HCT116 (cell line): ENCODE measurements around the gene TOMM40L. TPM values are rescaled to one million over a fixed set of nuclear protein-coding genes. Genes with fewer than 3 reads are reported as not detected.

Source experiments
- ATAC-seq: fragments of 200-7000 bp; cut with Tn5 transposase; 2 replicates; pipeline ENCODE4 v1.9.1; 2020; ENCODE audit warnings: mild to moderate bottlenecking, moderate library complexity
- BruUV-seq: library from RNA; stranded (reverse); fragments of 400-500 nt; replicated peaks from 2 replicates; lab custom pipeline; 2021; lab: Mats Ljungman, UMichigan
- CTCF ChIA-PET: fragments of 300-600 bp; sonication (Branson Sonifier 250); formaldehyde crosslinking; loops from one replicate; lab custom pipeline; 2021; ENCODE audit warnings: antibody characterized with exemption; lab: Charles Lee
- POLR2A ChIA-PET: fragments of 300-600, 350-600 bp; sonication (Branson Sonifier 250); formaldehyde crosslinking; loops from one replicate; lab custom pipeline; 2021; ENCODE audit warnings: antibody characterized with exemption; lab: Charles Lee
- RAD21 ChIA-PET, 2 experiments: fragments of 300-600 bp; sonication (Branson Sonifier 250); formaldehyde crosslinking; loops; one replicate each; lab custom pipeline; 2023; ENCODE audit warnings: low total read pairs in 2 of 2; ENCODE audit not compliant: uncharacterized antibody in 2 of 2, unreplicated experiment in 2 of 2, low non-redundant PET in 1 of 2; lab: Charles Lee
- DNase-seq: peaks from one replicate; pipeline ENCODE4 v3.0.0-alpha.2; 2010; ENCODE audit warnings: low read depth, low spot score
- H2AFZ ChIP-seq: fragments of 200-600 bp; shearing (Covaris generic), sonication (generic); 2 replicates; pipeline ENCODE4 v1.6.1; 2017; ENCODE audit warnings: low read depth, mixed run types, mixed read lengths, antibody characterized with exemption, low read length; ENCODE audit not compliant: poor library complexity, severe bottlenecking
- H3K27ac ChIP-seq: 2 replicates; pipeline ENCODE4 v1.5.1; 2012; ENCODE audit warnings: low read depth, low read length
- H3K27me3 ChIP-seq: fragments of 200-600 bp; sonication (generic); 2 replicates; pipeline ENCODE4 v1.6.1; 2016; ENCODE audit warnings: mixed run types, low read length, mixed read lengths; ENCODE audit not compliant: insufficient read depth
- H3K36me3 ChIP-seq, 2 experiments: fragments of 200-500 bp in 1 of 2; fragments of 200-600 bp in 1 of 2; sonication (Bioruptor generic) in 1 of 2; sonication (generic) in 1 of 2; 2 replicates each; pipeline versions ENCODE4 v1.5.1 to v1.6.1; 2014 to 2016; ENCODE audit warnings: low read length in 2 of 2, inconsistent platforms in 1 of 2, mixed read lengths in 1 of 2, mixed run types in 1 of 2; ENCODE audit not compliant: insufficient read depth in 2 of 2, control insufficient read depth in 1 of 2
- H3K4me1 ChIP-seq, 2 experiments: fragments of 200-600 bp in 1 of 2; sonication (generic) in 1 of 2; 2 replicates each; pipeline versions ENCODE4 v1.5.1 to v1.6.1; 2012 to 2017; ENCODE audit warnings: low read length in 2 of 2, inconsistent platforms in 1 of 2, mild to moderate bottlenecking in 1 of 2, mixed read lengths in 1 of 2, mixed run types in 1 of 2, moderate library complexity in 1 of 2; ENCODE audit not compliant: insufficient read depth in 2 of 2, control insufficient read depth in 1 of 2
- H3K4me2 ChIP-seq: fragments of 200-600 bp; sonication (generic); 2 replicates; pipeline ENCODE4 v1.6.1; 2017; ENCODE audit warnings: mixed run types, low read length, mixed read lengths
- H3K4me3 ChIP-seq, 2 experiments: fragments of 200-600 bp in 1 of 2; sonication (generic) in 1 of 2; replicated peaks in 1 of 2; 2 replicates each; pipeline ENCODE4 v1.5.1; 2011 to 2016; ENCODE audit warnings: low read length in 2 of 2, control low read depth in 1 of 2, low read depth in 1 of 2, mild to moderate bottlenecking in 1 of 2, mixed read lengths in 1 of 2, mixed run types in 1 of 2
- H3K79me2 ChIP-seq: fragments of 200-600 bp; sonication (generic); 2 replicates; pipeline ENCODE4 v1.6.1; 2017; ENCODE audit warnings: mild to moderate bottlenecking, mixed run types, low read length, moderate library complexity, mixed read lengths; ENCODE audit not compliant: insufficient read depth
- H3K9ac ChIP-seq: fragments of 200-600 bp; sonication (generic); 2 replicates; pipeline ENCODE4 v1.6.1; 2016; ENCODE audit warnings: low read length, mixed read lengths
- H3K9me2 ChIP-seq: fragments of 200-600 bp; sonication (generic), shearing (Covaris generic); 2 replicates; pipeline ENCODE4 v1.6.1; 2017; ENCODE audit warnings: mixed run types, mild to moderate bottlenecking, moderate library complexity; ENCODE audit not compliant: insufficient read depth
- H3K9me3 ChIP-seq, 2 experiments: fragments of 200-500 bp in 1 of 2; fragments of 200-600 bp in 1 of 2; sonication (Bioruptor generic) in 1 of 2; sonication (generic) in 1 of 2; 2 replicates each; pipeline ENCODE4 v1.6.1; 2014 to 2017; ENCODE audit warnings: low read length in 2 of 2, mixed read lengths in 2 of 2, inconsistent platforms in 1 of 2, low read depth in 1 of 2, mild to moderate bottlenecking in 1 of 2, mixed run types in 1 of 2, moderate library complexity in 1 of 2; ENCODE audit not compliant: control insufficient read depth in 1 of 2, insufficient read depth in 1 of 2
- H4K20me1 ChIP-seq: fragments of 200-600 bp; sonication (generic), shearing (Covaris generic); 2 replicates; pipeline ENCODE4 v1.6.1; 2017; ENCODE audit warnings: mixed run types, mild to moderate bottlenecking, moderate library complexity; ENCODE audit not compliant: insufficient read depth
- CEBPB ChIP-seq: IDR thresholded peaks from 2 replicates; pipeline ENCODE4 v1.6.1; 2012; ENCODE audit warnings: low read depth
- EGR1 ChIP-seq: IDR thresholded peaks from 2 replicates; pipeline ENCODE4 v1.6.1; 2012; ENCODE audit warnings: low read depth
- EZH2 ChIP-seq: fragments of 200-600 bp; sonication (generic); IDR thresholded peaks from 2 replicates; pipeline ENCODE4 v1.6.1; 2017; ENCODE audit warnings: antibody characterized with exemption, mixed run types
- EZH2phosphoT487 ChIP-seq: fragments of 200-600 bp; IDR thresholded peaks from 2 replicates; pipeline ENCODE4 v1.6.1; 2018; ENCODE audit warnings: antibody characterized with exemption, borderline replicate concordance
- POLR2A ChIP-seq: IDR thresholded peaks from 2 replicates; pipeline ENCODE4 v1.7.0; 2011; ENCODE audit warnings: borderline replicate concordance; ENCODE audit not compliant: insufficient read depth, insufficient read length; ENCODE audit errors: extremely low read depth
- POLR2AphosphoS5 ChIP-seq: IDR thresholded peaks from 2 replicates; pipeline ENCODE4 v1.6.1; 2011; ENCODE audit warnings: mild to moderate bottlenecking, low read depth, low read length, moderate library complexity
- RAD21 ChIP-seq: IDR thresholded peaks from 2 replicates; pipeline ENCODE4 v1.6.1; 2012; ENCODE audit warnings: low read depth, mild to moderate bottlenecking
- SIN3A ChIP-seq: IDR thresholded peaks from 2 replicates; pipeline ENCODE4 v1.6.1; 2012; ENCODE audit warnings: low read depth
- SP1 ChIP-seq: IDR thresholded peaks from 2 replicates; pipeline ENCODE4 v1.6.1; 2012; ENCODE audit warnings: low read depth
- SRF ChIP-seq: IDR thresholded peaks from 2 replicates; pipeline ENCODE4 v1.6.1; 2012; ENCODE audit warnings: low read depth
- YY1 ChIP-seq: IDR thresholded peaks from 2 replicates; pipeline ENCODE4 v1.6.1; 2011; ENCODE audit warnings: low read length, low read depth, moderate library complexity, mild to moderate bottlenecking; ENCODE audit not compliant: insufficient replicate concordance; ENCODE audit errors: extremely low read depth
- ZFX ChIP-seq: fragments of 450-650 bp; IDR thresholded peaks from 2 replicates; pipeline ENCODE4 v1.6.1; 2017
- ZNF274 ChIP-seq: fragments of 200-500 bp; sonication (Bioruptor generic); IDR thresholded peaks from 2 replicates; pipeline ENCODE4 v1.6.1; 2014; ENCODE audit warnings: mild to moderate bottlenecking, low read depth, low read length, inconsistent platforms
- intact Hi-C: fragments of 100-400 bp; cut with micrococcal nuclease; formaldehyde crosslinking; loops from 2 replicates; pipeline ENCODE4 v1.10.0; 2022
- total RNA-seq: library from RNA; stranded (reverse); gene quantifications from one replicate; pipeline ENCODE4 v1.2.1, GENCODE V29; 2021; ENCODE audit not compliant: unreplicated experiment
- TF ChIP-seq, protein P1 (sequence below): IDR thresholded peaks from 2 replicates; pipeline ENCODE4 v1.6.1; 2011; ENCODE audit warnings: mild to moderate bottlenecking, low read length, moderate library complexity; ENCODE audit not compliant: insufficient replicate concordance; ENCODE audit errors: extremely low read depth
- TF ChIP-seq, protein P2 (sequence below), 3 experiments: fragments of 200-600 bp in 1 of 3; sonication (generic) in 1 of 3; IDR thresholded peaks in 2 of 3; conservative IDR thresholded peaks in 1 of 3; 2 replicates each; pipeline ENCODE4 v1.5.1; 2012 to 2017; ENCODE audit warnings: low read depth in 2 of 3, low read length in 2 of 3, antibody characterized with exemption in 1 of 3, borderline replicate concordance in 1 of 3, control low read depth in 1 of 3, mild to moderate bottlenecking in 1 of 3, mixed read lengths in 1 of 3, mixed run types in 1 of 3, moderate library complexity in 1 of 3; ENCODE audit not compliant: insufficient read depth in 1 of 3
- TF ChIP-seq, protein P3 (sequence below): IDR thresholded peaks from 2 replicates; pipeline ENCODE4 v1.6.1; 2012
- TF ChIP-seq, protein P4 (sequence below): IDR thresholded peaks from 2 replicates; pipeline ENCODE4 v1.6.1; 2012; ENCODE audit warnings: low read depth

The TOMM40L gene
- total RNA-seq, 1 experiment from 2014 or later, result 9.8 TPM

DNA sequence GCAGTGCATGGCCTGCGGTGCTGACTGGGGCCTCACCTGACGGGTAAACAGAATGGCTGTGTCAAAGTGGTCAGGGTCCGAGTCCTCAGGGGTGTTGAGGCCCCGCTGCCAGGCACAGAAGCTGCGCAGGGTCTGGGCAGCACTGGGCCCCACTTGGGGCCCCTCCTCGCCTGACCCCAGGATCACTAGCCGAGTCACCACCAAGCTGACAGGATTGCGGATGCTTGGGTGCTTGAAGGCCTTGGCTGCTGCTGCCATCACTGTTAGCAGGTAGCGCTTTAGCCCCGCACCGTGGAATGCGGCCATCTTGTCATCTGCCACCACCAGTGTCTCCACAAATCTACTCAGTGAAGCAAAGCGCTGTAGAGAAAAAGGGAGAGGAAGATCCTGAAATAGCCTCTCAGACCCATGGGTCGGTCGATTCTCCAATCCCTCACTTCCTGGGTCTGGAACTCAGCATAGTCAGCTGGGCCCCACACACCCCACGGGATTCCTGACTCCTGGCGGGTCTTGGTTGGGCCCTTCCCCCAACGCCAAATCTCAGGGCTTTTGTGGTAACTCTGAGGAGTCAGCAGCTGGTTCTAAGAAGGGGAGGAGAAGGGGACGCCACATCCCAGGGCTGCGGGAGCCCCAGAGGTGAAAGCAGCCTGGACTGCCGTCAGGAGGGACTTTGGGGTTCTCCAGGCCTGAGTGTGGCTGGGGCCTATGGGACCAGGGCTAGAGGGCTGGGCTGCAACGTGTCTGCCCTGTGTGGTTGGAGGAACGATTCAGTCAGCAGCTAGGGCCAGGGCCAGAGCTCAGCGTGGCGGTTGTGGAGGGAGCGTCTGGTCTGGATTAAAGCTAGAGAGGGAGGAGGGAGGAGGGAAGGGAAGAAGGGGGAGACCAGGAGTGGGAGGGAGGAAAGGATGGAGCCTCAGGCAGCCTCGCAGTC is 29.1 kb upstream of the TOMM40L start:
- RAD21 ChIA-PET, result no interaction called here
- Histone ChIP-seq H4K20me1 (no peaks in the 10 kb centered on the region), H3K4me3 (no peak overlapping the region), H3K9me2 (no peaks in the 10 kb centered on the region), H3K27ac (no peak overlapping the region), H3K9me3 (no peaks in the 10 kb centered on the region), H3K79me2 (no peaks in the 10 kb centered on the region), H3K4me1 (peaks cover 4 to 30% of the 10 kb centered on the region in 2 experiments; a peak in 3 of 4 replicates), H3K36me3 (no peaks in the 10 kb centered on the region), H3K27me3 (no peaks in the 10 kb centered on the region), H3K9ac (no peak overlapping the region), H2AFZ (no peak overlapping the region), H3K4me2 (no peak overlapping the region)
- intact Hi-C loops, result no loop called here
- ATAC-seq, result no peak
- CTCF ChIA-PET, result no interaction called here
- no peak for TF ChIP-seq SP1
- TF ChIP-seq EGR1, result no peak
- no peak for TF ChIP-seq POLR2A
- TF ChIP-seq POLR2AphosphoS5, result no peak
- TF ChIP-seq, protein P1, sequence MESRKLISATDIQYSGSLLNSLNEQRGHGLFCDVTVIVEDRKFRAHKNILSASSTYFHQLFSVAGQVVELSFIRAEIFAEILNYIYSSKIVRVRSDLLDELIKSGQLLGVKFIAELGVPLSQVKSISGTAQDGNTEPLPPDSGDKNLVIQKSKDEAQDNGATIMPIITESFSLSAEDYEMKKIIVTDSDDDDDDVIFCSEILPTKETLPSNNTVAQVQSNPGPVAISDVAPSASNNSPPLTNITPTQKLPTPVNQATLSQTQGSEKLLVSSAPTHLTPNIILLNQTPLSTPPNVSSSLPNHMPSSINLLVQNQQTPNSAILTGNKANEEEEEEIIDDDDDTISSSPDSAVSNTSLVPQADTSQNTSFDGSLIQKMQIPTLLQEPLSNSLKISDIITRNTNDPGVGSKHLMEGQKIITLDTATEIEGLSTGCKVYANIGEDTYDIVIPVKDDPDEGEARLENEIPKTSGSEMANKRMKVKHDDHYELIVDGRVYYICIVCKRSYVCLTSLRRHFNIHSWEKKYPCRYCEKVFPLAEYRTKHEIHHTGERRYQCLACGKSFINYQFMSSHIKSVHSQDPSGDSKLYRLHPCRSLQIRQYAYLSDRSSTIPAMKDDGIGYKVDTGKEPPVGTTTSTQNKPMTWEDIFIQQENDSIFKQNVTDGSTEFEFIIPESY, result no peak
- TF ChIP-seq ZNF274, result no peak
- no peak for TF ChIP-seq EZH2phosphoT487
- TF ChIP-seq, protein P2, sequence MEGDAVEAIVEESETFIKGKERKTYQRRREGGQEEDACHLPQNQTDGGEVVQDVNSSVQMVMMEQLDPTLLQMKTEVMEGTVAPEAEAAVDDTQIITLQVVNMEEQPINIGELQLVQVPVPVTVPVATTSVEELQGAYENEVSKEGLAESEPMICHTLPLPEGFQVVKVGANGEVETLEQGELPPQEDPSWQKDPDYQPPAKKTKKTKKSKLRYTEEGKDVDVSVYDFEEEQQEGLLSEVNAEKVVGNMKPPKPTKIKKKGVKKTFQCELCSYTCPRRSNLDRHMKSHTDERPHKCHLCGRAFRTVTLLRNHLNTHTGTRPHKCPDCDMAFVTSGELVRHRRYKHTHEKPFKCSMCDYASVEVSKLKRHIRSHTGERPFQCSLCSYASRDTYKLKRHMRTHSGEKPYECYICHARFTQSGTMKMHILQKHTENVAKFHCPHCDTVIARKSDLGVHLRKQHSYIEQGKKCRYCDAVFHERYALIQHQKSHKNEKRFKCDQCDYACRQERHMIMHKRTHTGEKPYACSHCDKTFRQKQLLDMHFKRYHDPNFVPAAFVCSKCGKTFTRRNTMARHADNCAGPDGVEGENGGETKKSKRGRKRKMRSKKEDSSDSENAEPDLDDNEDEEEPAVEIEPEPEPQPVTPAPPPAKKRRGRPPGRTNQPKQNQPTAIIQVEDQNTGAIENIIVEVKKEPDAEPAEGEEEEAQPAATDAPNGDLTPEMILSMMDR (IDR thresholded peaks at IDR 0.05 in 2 of 3, conservative IDR thresholded peaks at IDR 0.05 in 1 of 3; ENCODE audit: borderline replicate concordance in 1 of 3, insufficient read depth in 1 of 3, low read depth in 2 of 3, low read length in 2 of 3), result no peak
- TF ChIP-seq SIN3A, result no peak
- no peak for TF ChIP-seq SRF
- TF ChIP-seq CEBPB, result no peak
- TF ChIP-seq, protein P3, sequence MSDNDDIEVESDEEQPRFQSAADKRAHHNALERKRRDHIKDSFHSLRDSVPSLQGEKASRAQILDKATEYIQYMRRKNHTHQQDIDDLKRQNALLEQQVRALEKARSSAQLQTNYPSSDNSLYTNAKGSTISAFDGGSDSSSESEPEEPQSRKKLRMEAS, result no peak
- TF ChIP-seq YY1, result no peak
- TF ChIP-seq, protein P4, sequence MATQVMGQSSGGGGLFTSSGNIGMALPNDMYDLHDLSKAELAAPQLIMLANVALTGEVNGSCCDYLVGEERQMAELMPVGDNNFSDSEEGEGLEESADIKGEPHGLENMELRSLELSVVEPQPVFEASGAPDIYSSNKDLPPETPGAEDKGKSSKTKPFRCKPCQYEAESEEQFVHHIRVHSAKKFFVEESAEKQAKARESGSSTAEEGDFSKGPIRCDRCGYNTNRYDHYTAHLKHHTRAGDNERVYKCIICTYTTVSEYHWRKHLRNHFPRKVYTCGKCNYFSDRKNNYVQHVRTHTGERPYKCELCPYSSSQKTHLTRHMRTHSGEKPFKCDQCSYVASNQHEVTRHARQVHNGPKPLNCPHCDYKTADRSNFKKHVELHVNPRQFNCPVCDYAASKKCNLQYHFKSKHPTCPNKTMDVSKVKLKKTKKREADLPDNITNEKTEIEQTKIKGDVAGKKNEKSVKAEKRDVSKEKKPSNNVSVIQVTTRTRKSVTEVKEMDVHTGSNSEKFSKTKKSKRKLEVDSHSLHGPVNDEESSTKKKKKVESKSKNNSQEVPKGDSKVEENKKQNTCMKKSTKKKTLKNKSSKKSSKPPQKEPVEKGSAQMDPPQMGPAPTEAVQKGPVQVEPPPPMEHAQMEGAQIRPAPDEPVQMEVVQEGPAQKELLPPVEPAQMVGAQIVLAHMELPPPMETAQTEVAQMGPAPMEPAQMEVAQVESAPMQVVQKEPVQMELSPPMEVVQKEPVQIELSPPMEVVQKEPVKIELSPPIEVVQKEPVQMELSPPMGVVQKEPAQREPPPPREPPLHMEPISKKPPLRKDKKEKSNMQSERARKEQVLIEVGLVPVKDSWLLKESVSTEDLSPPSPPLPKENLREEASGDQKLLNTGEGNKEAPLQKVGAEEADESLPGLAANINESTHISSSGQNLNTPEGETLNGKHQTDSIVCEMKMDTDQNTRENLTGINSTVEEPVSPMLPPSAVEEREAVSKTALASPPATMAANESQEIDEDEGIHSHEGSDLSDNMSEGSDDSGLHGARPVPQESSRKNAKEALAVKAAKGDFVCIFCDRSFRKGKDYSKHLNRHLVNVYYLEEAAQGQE, result no peak
- TF ChIP-seq RAD21, result no peak
- no peak for TF ChIP-seq ZFX
- TF ChIP-seq EZH2, result no peak
- POLR2A ChIA-PET, result no interaction called here
- DNase-seq, result no peak
- BruUV-seq, result no TSS peak
